ENCODE results near the gene LST1. TPM values are rescaled to one million over a fixed set of nuclear protein-coding genes. Genes with fewer than 3 reads are reported as not detected.

LST1 gene
- total RNA-seq, 3 donors from 2014 or later (not counting 1 experiment from before 2014, with no cell fraction given): 25.4 to 120 (median 50.5) TPM

- peak in 1 of 2 donors; percentile 53 for DNase-seq
- 15% methylated on average over 6 of the region's 7 CpGs for WGBS (ENCODE audit: insufficient coverage)
- H3K4me1 ChIP-seq (ENCODE audit: control insufficient read depth, insufficient read depth, low read length): peaks cover 17% of the 10 kb centered on the region
- no peak for TF ChIP-seq CTCF (IDR thresholded peaks at IDR 0.05)
- H3K9me3 ChIP-seq (ENCODE audit: control insufficient read depth, insufficient read depth, low read length): no peaks in the 10 kb centered on the region
- no peaks in the 10 kb centered on the region for H3K36me3 ChIP-seq (ENCODE audit: control insufficient read depth, insufficient read depth, low read length)
- Mint-ChIP-seq H3K4me3 (no peak overlapping the region), H3K27ac (no peak overlapping the region), H3K4me1 (peaks cover 0 to 6% of the 10 kb centered on the region in 2 donors), H3K9me3 (no peaks in the 10 kb centered on the region), H3K36me3 (no peaks in the 10 kb centered on the region), H3K27me3 (ENCODE audit: low read depth in 2 of 2) (no peaks in the 10 kb centered on the region)
- H3K27me3 ChIP-seq (ENCODE audit: control insufficient read depth, insufficient read depth, low read length): no peaks in the 10 kb centered on the region
- no peak overlapping the region for H3K4me3 ChIP-seq (ENCODE audit: low read length)
- H3K27ac ChIP-seq (ENCODE audit: low read length): no peak overlapping the region
- intact Hi-C loops (cut with micrococcal nuclease): no loop called here
- ATAC-seq: no peak
Observed at GRCh38 chr6:31615748-31616147, 29.7 kb downstream of the LST1 start.

- no peaks in the 10 kb centered on the region for H3K36me3 Mint-ChIP-seq
- peaks cover 28% of the 10 kb centered on the region for H3K4me1 ChIP-seq (ENCODE audit: control insufficient read depth, insufficient read depth, low read length)
- TF ChIP-seq CTCF (IDR thresholded peaks at IDR 0.05): no peak
- ATAC-seq: no peak
- no peak overlapping the region for H3K27ac Mint-ChIP-seq
- H3K4me3 ChIP-seq (ENCODE audit: low read length): no peak overlapping the region
- no peak overlapping the region for H3K4me3 Mint-ChIP-seq
- H3K9me3 ChIP-seq (ENCODE audit: control insufficient read depth, insufficient read depth, low read length): no peaks in the 10 kb centered on the region
- DNase-seq: no peak
- no peaks in the 10 kb centered on the region for H3K9me3 Mint-ChIP-seq
- no peaks in the 10 kb centered on the region for H3K27me3 ChIP-seq (ENCODE audit: control insufficient read depth, insufficient read depth, low read length)
- intact Hi-C loops (cut with micrococcal nuclease): no loop called here
- no peaks in the 10 kb centered on the region for H3K27me3 Mint-ChIP-seq (ENCODE audit: low read depth in 2 of 2)
- WGBS (ENCODE audit: insufficient coverage): 90% methylated on average over 2 of the region's 2 CpGs
- no peaks in the 10 kb centered on the region for H3K36me3 ChIP-seq (ENCODE audit: control insufficient read depth, insufficient read depth, low read length)
- H3K27ac ChIP-seq (ENCODE audit: low read length): no peak overlapping the region
- H3K4me1 Mint-ChIP-seq: peaks cover 11 to 17% of the 10 kb centered on the region in 2 donors
Observed at GRCh38 chr6:31617010-31617409, 30.9 kb downstream of the LST1 start.

- Histone ChIP-seq H3K36me3 (ENCODE audit: control insufficient read depth, insufficient read depth, low read length) (peaks cover 14% of the 10 kb centered on the region), H3K27me3 (ENCODE audit: control insufficient read depth, insufficient read depth, low read length) (no peaks in the 10 kb centered on the region), H3K4me3 (ENCODE audit: low read length) (peak overlapping the region; percentile 91), H3K4me1 (ENCODE audit: control insufficient read depth, insufficient read depth, low read length) (peaks cover 29% of the 10 kb centered on the region), H3K27ac (ENCODE audit: low read length) (peak overlapping the region; percentile 98), H3K9me3 (ENCODE audit: control insufficient read depth, insufficient read depth, low read length) (no peaks in the 10 kb centered on the region)
- H3K27me3 Mint-ChIP-seq (ENCODE audit: low read depth in 2 of 2): no peaks in the 10 kb centered on the region
- intact Hi-C loops (cut with micrococcal nuclease): loop anchor here (1.0 to 5.0 kb wide), 4 partner anchors 32 to 117 kb away; partner anchors contain the start of genes BAG6, CLIC1 and GPANK1
- H3K36me3 Mint-ChIP-seq: no peaks in the 10 kb centered on the region
- WGBS (ENCODE audit: insufficient coverage): under 1% methylated on average over 45 of the region's 50 CpGs
- no peak for TF ChIP-seq CTCF (IDR thresholded peaks at IDR 0.05)
- peak overlapping the region; percentile 92 to 95 for H3K27ac Mint-ChIP-seq
- no peaks in the 10 kb centered on the region for H3K9me3 Mint-ChIP-seq
- DNase-seq (peak; percentile 93 to 99), ATAC-seq (peak; percentile 80 to 94 (median 84))
- H3K4me3 Mint-ChIP-seq: peak overlapping the region; percentile 92
- peaks cover 20 to 25% of the 10 kb centered on the region in 2 donors for H3K4me1 Mint-ChIP-seq
Observed at GRCh38 chr6:31619805-31620585, 33.9 kb downstream of the LST1 start.

Measured in natural killer cell (primary cell).